TTC549 (cell line): ENCODE data around the gene DLGAP1.
"Not testable (repeated sequence)": the region's sequence is repeated elsewhere in the genome, so short reads cannot be mapped to it uniquely, and the experiment has no call there.

ENCODE experiments used
- FAIRE-seq: peaks from 2 replicates; lab custom pipeline; 2012; peaks lifted over from hg19 to GRCh38; lab: Jason Lieb, UNC

Gene DLGAP1

GRCh38 chr18:3486512-3486911 is 968.6 kb downstream of the DLGAP1 start:
- no peak for FAIRE-seq

GRCh38 chr18:3485153-3486149 is 969.7 kb downstream of the DLGAP1 start:
- FAIRE-seq = no peak

- FAIRE-seq = no peak
Observed at GRCh38 chr18:3482258-3482657, 972.8 kb downstream of the DLGAP1 start.

GRCh38 chr18:3481696-3482210 is 973.4 kb downstream of the DLGAP1 start:
- no peak for FAIRE-seq

GRCh38 chr18:3480827-3481573 is 974.1 kb downstream of the DLGAP1 start:
- no peak for FAIRE-seq

GRCh38 chr18:3479978-3480509 is 975.1 kb downstream of the DLGAP1 start:
- no peak for FAIRE-seq

GRCh38 chr18:3478262-3478978 is 976.7 kb downstream of the DLGAP1 start:
- no peak for FAIRE-seq

GRCh38 chr18:3472681-3473544 is 982.2 kb downstream of the DLGAP1 start:
- FAIRE-seq = no peak

- not testable (repeated sequence) for FAIRE-seq
Observed at GRCh38 chr18:3472121-3472520, 983.0 kb downstream of the DLGAP1 start.

GRCh38 chr18:3471141-3471648 is 983.9 kb downstream of the DLGAP1 start:
- FAIRE-seq = no peak

- no peak for FAIRE-seq
Observed at GRCh38 chr18:3468833-3469232, 986.3 kb downstream of the DLGAP1 start.

GRCh38 chr18:3468066-3468705 is 986.9 kb downstream of the DLGAP1 start:
- no peak for FAIRE-seq

GRCh38 chr18:3466872-3467271 is 988.2 kb downstream of the DLGAP1 start:
- FAIRE-seq = no peak

- FAIRE-seq = no peak
Observed at GRCh38 chr18:3466045-3466444, 989.1 kb downstream of the DLGAP1 start.

- no peak for FAIRE-seq
Observed at GRCh38 chr18:3463051-3463450, 992.1 kb downstream of the DLGAP1 start.

GRCh38 chr18:3461704-3462103 is 993.4 kb downstream of the DLGAP1 start:
- FAIRE-seq = no peak

- no peak for FAIRE-seq
Observed at GRCh38 chr18:3460823-3461398, 994.2 kb downstream of the DLGAP1 start.

GRCh38 chr18:3458952-3459853 is 995.9 kb downstream of the DLGAP1 start:
- FAIRE-seq = no peak

GRCh38 chr18:3458378-3458777 is 996.7 kb downstream of the DLGAP1 start:
- FAIRE-seq = no peak
